Medulla oblongata (tissue), 1 donor: ENCODE data around the gene LIX1.
"Not testable (repeated sequence)": the region's sequence is repeated elsewhere in the genome, so short reads cannot be mapped to it uniquely, and the experiment has no call there.

Source experiments
- DNase-seq: peaks from one replicate; pipeline ENCODE4 v3.0.0-alpha.2; 2015; ENCODE audit errors: extremely low spot score

Gene LIX1

GRCh38 chr5:97142521-97143254 lies at the start of gene LIX1:
Gene LIX1 (minus strand): TSS chr5:97142611. CDS start chr5:97142576, 35 bp downstream.
- peak; percentile 84 for DNase-seq

DNA sequence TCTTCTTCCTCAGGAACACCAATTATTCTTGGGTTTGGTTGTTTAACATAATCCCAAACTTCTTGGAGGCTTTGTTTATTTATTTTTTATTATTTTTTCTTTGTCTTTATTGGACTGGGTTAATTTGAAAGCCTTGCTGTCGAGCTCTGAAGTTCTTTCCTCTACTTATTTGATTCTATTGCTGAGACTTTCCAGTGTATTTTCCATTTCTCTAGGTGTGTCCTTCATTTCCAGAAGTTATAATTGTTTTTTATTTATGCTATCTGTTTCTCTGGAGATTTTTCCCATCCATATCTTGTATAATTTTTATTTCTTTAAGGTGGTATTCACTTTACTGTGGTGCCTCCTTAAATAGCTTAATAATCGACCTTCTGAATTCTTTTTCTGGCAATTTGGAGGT lies 49.5 kb upstream of the LIX1 start:
- DNase-seq = no peak

DNA sequence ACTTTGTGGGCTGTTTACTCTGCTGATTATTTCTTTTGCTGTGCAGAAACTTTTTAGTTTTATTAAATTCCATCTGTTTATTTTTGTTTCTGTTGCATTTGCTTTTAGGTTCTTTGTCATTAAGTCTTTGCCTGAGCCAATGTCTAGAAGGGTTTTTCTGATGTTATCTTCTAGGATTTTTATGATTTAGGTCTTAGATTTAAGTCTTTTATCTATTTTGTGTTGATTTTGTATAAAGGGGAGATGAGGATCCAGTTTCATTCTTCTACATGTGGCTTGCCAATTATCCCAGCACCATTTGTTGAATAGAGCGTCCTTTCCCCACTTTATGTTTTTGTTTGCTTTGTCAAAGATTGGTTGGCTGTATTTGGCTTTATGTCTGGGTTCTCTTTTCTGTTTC lies 47.1 kb upstream of the LIX1 start:
- DNase-seq = not testable (repeated sequence)

DNA sequence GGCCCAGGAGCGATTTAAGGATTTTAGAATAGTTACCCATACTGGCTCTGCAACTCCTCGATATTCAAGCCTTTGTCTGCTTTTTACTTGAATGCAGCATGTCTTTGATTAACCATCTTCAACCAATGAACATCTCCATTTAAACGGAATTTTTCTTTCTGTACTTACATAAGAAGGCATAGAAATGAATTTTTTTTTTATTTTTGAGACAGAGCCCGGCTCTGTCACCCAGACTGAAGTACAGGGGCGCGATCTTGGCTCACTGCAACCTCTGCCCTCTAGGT lies 41.5 kb upstream of the LIX1 start:
- no peak for DNase-seq

- DNase-seq = peak; percentile 98
These were observed 40.9 kb upstream of the LIX1 start, which contains the start of gene RIOK2 for GRCh38 chr5:97183100-97183929. Gene RIOK2 (minus strand): TSS chr5:97183247. CDS start chr5:97183191, 56 bp downstream.

GRCh38 chr5:97182571-97183099 lies 40.2 kb upstream of the LIX1 start:
- no peak for DNase-seq

GRCh38 chr5:97181856-97182545 lies 39.6 kb upstream of the LIX1 start:
- no peak for DNase-seq

GRCh38 chr5:97179457-97179856 lies 37.0 kb upstream of the LIX1 start:
- DNase-seq = not testable (repeated sequence)

DNA sequence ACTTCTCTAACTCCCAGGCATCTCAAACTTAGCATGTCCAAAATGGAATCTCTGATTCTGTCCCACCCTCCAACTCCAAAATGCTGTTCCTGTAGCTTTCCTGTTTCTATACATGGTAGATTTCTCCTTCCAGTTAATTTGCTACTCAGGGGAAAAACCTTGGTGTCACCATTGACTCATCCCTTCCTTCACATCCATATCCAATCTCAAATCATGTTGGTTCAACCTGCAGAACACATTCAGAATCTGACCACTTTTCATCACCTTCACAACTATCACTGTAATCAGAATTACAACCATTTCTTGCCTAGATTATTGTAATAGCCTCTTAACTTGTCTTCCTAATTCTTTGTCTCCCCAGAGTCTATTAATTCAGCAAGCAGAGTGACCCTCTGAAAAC lies 29.8 kb upstream of the LIX1 start:
- no peak for DNase-seq

DNA sequence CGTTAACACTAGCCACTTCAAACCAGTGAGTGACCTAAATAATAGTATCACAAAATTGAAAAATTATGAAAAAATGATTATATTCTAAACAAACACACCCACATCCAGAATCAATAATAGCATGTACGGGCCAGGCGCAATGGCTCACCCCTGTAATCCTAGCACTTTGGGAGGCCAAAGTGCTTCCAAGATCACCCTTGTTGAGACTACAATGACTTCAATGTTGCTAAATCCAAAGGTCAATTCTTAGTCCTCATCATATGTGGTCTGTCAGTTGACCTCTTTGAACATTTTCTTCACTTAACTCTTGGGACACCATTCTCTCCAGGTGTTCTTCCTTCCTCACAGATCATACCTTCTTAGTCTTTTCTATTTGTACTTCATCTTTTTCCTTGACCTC lies 29.3 kb upstream of the LIX1 start:
- DNase-seq = no peak

DNA sequence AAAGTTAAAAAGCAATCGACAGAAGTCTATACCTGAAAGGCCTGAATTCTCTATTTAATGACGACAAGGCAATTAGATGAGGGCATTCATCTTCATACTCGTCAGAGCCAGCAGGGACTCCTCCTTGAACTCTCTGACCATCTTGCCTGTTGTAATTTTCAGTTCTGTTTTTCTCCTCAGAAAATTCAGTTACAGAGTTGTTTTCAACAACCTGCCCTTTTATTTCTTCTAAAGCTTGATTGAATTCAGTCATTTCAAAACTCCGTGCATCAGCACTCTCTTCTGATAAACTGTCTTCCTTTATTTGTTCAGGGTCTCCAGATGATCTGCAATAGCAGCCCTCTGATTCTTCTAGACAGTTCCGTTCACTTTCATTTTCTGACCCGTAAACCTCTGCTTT lies 25.0 kb upstream of the LIX1 start:
- DNase-seq = peak; percentile 47

DNA sequence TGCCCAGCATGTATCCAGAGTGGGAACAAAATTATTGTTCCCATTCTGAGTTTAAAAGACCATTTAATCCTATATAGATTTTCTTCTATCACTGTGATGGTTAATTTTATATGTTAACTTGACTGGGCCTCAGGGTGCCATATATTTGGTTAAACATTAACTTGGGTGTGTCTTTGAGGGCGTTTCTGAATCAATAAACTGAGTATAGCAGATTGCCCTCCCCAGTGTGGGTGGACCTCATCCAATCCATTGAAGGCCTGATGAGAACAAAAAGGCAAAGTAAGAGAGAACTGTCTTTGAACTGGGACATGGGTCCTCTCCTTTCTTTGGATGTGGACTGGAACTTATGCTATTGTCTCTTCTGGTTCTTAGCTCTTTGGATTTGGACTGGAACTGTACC lies 23.3 kb upstream of the LIX1 start:
- no peak for DNase-seq

DNA sequence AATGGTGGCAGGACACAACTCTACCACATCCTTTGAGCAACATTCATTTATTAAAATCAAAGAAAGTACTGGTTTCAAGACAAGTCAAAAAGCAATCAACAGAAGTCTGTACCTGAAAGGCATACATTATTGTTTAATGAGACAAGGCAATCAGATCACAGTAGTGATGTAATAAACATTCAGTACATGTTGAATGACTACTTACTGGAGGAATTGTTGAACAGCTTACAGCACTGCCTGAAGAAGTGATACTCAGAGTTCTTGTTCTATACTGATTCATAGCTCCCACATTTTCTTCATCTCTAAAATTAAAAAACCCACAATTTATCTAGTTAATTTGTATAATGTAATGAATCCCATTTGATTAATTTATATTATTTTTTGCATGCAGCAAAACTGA lies 22.4 kb upstream of the LIX1 start:
- no peak for DNase-seq

DNA sequence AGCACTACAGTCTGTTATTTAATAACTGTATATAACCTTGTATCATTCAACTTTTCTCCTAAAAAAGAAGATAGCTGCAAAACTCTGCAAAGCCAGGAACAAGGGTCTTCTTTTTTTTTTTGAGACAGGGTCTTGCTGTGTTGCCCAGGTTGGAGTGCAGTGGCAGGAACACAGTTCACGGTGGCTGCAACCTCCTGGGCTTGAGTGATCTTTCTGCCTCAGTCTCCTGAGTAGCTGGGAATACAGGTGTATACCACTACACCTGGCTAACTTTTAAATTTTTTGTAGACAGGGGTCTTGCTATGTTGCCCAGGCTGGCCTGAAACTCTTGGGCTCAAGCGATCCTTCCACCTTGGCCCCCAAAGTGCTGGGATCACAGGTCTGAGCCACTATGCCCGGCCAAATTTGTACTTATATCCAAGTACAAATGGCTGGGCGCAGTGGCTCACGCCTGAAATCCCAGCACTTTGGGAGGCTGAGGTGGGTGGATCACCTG lies 21.4 kb upstream of the LIX1 start:
- no peak for DNase-seq

- no peak for DNase-seq
These were observed 21.0 kb upstream of the LIX1 start for GRCh38 chr5:97163360-97163764.

DNA sequence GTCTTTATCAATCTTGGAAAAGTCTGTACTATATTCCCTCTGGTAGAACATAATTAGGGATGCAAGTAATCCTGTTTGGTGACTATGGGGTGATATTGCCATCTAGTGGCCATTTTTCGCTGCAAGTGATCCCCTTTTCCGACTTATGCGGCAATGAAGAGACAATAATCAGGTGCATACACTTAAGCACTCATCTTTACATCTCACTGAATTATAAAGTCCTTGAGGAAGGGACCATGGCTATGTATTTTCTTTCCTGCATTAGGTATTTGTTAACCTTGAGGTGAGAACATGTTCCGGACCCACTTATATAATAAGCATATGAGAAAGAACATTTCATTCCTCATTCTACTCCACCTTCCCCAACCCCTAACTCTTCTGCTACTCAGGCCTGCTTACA lies 19.6 kb upstream of the LIX1 start:
- DNase-seq = peak; percentile 89

DNA sequence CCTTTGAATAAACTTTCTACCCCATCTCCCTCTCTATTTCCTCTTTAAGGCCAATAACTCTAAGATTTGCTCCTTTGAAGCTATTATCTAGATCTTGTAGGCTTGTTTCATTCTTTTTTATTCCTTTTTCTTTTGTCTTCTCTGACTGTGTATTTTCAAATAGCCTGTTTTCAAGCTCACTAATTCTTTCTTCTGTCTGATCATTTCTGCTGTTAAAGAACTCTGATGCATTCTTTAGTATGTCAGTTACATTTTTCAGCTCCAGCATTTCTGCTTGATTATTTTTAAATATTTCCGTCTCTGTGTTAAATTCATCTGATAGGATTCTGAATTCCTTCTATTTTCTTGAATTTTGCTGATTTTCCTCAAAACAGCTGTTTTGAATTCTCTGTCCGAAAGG lies 15.3 kb upstream of the LIX1 start:
- no peak for DNase-seq

GRCh38 chr5:97151370-97151769 lies 9.0 kb upstream of the LIX1 start:
- no peak for DNase-seq

- DNase-seq = no peak
These were observed 8.0 kb upstream of the LIX1 start for GRCh38 chr5:97150401-97150800.

DNA sequence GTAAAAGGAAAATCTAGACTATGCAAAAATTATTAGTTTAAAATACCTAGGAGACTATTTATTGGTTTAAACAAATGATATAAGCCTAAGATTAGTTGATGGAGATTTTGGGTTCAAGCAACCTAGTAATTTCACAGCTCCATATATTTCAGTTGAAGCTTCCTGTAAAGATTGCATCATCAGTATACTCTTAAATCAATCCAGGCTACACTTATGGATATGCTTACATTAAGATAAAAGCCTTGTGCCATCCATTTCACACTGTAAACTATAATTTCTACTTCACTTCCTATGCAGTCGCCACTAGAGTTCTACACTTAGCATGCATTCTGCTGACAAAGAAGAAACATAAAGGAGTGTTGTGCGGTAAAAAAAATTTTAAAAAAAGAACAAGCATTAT lies 7.3 kb upstream of the LIX1 start:
- no peak for DNase-seq

GRCh38 chr5:97148288-97148687 lies 5.9 kb upstream of the LIX1 start:
- no peak for DNase-seq

GRCh38 chr5:97143704-97144103 lies 1.3 kb upstream of the LIX1 start:
- DNase-seq = no peak
